Endometrial microvascular endothelial cells (primary cell): ENCODE data around the gene AP2B1. TPM values are rescaled to one million over a fixed set of nuclear protein-coding genes. Genes with fewer than 3 reads are reported as not detected.

Source experiments
- in situ Hi-C: cut with HindIII; loops from 2 replicates; pipeline ENCODE4 v1.10.0; 2017; ENCODE audit warnings: low sequenced_read_pairs, low pct_unique_long_range_greater_than_20kb; ENCODE audit errors: inconsistent ontology term
- total RNA-seq: library from RNA; depleted of rRNA; stranded (reverse); fragments of >200 nt; gene quantifications from one replicate; pipeline ENCODE4 v1.2.3, GENCODE V29; 2015; ENCODE audit errors: inconsistent ontology term

The AP2B1 gene
- total RNA-seq, 1 donor from 2014 or later = 115 TPM

- in situ Hi-C loops = no loop called here
These were observed 128.3 kb downstream of the AP2B1 start for GRCh38 chr17:35715416-35715815.

DNA sequence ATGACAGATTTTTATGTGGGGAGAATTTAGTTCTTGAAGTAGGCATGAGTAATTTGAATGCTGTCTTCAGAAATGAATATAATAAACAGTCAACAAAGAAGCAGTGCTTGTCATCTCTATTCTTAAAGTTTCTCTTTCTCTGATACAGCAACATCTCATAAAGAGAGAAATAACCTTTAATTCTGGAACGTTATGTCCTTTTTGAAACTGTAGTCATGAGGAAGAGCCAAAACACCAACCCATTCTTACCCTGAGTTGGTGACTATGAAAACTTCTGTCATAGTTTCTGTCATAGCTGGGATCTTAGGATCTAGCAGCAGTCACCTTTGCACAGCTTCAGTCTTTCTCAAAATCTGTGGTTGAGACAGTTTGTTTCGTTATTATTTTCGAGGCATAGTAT is 129.1 kb downstream of the AP2B1 start:
- in situ Hi-C loops = no loop called here

DNA sequence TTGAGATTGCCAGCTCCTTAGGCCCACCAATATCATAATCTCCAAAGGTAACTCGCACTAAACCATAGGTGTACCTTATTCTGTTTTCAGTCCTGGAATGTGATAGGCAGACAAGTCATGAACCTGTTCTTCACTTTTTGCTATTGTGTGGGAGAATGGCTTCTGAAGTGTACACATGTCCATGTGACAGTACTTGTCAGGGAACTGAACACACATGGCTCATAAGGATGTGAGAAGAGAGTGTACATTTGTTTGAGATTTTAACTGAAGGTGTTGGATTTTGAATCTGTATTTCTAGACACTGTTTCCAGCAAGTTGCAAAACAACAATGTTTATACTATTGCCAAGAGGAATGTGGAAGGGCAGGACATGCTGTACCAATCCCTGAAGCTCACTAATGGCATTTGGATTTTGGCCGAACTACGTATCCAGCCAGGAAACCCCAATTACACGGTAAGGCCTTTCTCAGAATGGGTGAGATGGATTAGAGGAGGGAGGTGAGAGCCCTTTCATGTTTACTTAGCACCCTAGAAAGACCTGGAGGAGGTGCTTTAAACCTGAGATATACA is 129.9 kb downstream of the AP2B1 start:
- in situ Hi-C loops = no loop called here

DNA sequence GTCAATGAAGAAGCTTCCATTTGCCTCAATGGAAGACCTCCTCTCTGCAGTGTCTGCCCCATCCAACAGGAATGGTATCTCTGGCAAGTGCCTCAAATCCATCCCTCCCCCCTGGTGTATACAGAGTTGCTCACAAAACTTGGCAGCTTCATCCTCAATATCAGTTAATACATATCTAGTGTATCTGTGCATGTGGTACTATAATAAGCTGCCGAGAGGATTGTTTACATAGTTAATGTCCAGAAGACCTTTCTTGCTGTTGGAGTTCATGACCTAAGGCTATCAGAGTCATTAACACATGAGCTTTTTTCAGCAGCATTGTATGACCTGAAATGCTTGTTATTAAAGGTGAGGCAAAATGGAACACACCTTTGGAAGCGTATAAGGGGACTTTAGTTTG is 130.4 kb downstream of the AP2B1 start:
- in situ Hi-C loops = no loop called here

DNA sequence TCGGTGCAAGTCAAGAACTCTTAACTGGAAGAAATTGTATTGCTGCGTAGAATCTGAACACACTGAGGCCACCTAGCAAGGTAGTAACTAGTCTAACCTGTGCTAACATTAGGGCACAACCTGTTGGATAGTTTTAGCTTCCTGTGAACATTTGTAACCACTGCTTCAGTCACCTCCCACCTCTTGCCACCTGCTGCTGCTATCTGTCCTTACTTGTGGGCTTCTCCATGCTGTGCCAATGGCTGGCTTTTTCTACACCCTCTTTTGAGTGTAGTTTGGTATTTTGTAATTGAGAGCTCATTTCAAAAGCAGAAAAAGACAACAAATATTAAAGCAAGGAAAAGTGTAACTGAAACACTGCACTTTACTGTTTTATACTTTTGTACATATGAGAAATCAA is 136.6 kb downstream of the AP2B1 start:
- in situ Hi-C loops = no loop called here

DNA sequence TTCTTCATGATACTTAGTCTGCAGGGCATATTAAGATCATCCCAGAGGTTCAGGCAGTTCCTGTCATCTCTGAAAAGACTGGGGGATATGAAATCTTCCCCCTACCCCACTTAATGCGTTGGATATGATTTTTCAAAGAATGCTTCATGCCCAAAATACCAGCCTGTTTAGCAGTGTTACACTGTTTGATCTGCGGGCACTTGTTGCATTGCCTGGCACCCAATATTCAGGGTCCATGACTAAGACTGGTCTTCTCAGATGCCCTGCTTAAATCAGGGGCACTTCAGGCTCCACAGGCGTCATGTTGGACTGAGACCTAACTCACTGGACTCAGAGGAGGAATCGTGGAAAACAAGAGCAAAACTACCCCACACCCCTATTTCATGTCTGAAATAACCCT is 137.9 kb downstream of the AP2B1 start:
- in situ Hi-C loops = no loop called here

- in situ Hi-C loops = no loop called here
These were observed 138.6 kb downstream of the AP2B1 start for GRCh38 chr17:35725802-35726126.

- in situ Hi-C loops = no loop called here
These were observed 139.2 kb downstream of the AP2B1 start for GRCh38 chr17:35726127-35726952.

DNA sequence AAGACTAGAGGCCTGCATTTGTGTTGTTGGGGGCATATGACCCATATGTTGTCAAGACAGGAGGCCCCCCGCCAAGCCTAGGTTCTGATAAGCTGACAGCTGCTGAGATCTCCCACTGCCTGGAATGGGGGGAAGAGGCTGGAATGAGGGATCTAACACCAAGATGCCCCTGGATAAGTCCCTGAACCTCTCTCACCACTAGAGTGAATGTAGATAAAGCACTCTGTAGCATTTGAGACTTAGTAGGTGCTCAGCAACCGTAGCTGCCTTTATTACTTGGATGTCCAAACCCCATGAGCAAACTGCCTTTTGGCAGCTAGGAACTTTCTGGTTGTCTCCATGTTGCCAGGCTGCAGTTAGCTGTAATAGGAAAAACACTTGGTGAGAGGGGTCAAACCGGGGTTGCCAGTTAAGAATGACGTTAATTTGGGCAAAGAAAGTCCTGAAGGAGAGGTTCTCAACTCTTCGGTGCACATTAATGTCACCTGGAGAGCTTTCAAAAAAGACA is 139.9 kb downstream of the AP2B1 start:
- in situ Hi-C loops = no loop called here

GRCh38 chr17:35727635-35728034 is 140.5 kb downstream of the AP2B1 start:
- in situ Hi-C loops = no loop called here

DNA sequence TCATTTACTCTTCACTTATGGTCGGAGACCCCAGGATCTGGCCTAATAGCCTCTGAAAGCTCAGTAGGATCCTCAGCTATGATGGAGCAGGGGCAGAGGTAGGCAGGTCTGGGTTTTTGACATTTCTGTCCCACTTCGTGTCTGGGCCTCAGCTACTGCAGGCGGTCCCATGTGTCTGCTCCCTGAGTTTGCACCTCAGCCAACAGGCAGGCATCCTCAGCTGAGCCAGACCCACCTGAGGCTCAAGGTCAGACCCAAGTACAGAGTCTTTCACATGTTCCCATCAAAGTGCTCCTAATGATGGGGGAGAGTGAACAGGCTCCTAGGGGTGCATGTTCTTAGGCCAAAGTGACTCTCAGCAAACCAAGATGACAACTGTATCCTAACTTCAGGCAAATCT is 141.4 kb downstream of the AP2B1 start:
- in situ Hi-C loops = no loop called here

DNA sequence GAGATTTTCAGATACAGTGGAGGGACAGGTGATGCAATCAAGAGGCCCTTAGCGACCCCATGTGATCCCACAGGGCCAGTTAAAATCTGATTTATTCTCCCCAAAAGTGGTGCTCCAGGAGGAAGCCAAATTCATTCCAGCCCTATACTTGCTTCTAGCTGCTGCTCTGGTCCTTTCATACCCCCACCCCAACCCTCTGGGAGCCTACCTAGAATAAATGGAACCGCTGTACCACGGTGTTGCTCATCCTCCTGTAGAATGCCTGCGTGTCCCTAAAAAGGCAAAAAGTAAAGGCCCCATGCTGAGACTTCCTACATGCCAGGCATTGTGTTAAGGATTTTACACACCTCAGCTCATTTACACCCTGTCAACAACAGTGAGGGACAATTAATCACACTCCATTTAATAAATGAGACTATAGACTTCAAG is 142.3 kb downstream of the AP2B1 start:
- in situ Hi-C loops = no loop called here

GRCh38 chr17:35730400-35731005 is 143.4 kb downstream of the AP2B1 start:
- in situ Hi-C loops = no loop called here

- in situ Hi-C loops = no loop called here
These were observed 144.3 kb downstream of the AP2B1 start, which contains the start of gene RASL10B for GRCh38 chr17:35731239-35731916. Gene RASL10B (plus strand): TSS chr17:35731639. CDS start chr17:35735185, 3,546 bp downstream.

DNA sequence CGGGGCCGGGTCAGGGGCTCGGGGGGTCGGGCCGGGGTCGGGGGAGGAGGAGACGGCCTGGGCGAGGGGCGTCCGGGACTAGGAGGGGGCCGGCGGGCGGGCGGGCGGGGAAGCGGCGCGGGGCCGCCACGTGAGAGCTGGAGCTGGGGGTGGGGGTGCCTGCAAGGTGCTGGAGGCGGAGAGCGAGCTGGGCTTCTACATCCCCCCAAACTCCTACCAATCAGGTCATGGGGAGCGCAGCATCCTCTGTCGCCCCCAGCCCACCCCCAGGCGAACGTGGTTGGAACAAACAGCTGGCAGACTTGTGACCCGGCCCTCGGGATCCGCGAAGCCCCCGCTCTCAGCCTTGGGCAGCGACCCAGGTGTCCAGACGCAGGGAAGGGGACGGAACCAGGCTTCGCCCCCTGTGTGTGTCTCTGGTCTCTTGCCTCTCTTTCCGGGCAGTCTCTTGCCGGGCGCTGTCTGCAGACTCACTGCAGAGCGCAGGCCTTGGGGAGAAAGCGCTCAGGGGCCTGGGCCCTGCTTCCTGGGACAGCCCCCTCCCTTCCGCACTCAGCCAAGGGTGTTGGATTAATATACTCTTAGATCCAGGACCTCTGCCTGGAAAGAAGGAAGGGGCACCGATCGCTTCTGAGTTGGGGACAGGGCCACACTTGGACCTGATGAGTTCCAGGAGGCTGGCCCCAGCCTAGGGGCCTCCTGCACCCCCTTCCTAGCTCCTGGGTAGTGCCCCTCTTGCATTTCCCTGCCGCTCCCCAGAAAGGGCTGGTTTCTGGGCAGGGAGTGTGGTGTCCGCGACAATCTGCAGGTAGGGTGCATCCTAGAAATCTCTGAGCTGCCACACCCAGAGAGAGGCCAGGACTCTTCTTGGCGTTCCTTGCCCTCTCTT is 145.0 kb downstream of the AP2B1 start:
- in situ Hi-C loops = no loop called here

DNA sequence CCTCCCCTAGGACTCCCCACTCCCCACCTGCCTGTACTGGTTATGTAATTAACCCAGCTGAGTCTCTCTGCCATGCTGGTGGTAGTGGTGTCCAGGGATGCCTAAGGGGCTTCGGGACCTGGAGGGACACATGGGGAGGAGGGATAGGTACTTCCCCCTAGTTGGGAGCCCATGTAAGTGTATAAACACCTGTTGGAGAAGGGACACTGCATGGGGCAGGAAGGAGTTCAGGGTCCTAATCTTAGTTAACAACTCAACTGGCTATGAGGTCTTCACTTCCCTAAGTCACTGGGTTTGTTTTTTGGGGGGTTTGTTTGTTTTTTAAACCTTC is 145.6 kb downstream of the AP2B1 start:
- in situ Hi-C loops = no loop called here

GRCh38 chr17:35733366-35733765 is 146.2 kb downstream of the AP2B1 start:
- in situ Hi-C loops = no loop called here

- in situ Hi-C loops = no loop called here
These were observed 147.3 kb downstream of the AP2B1 start for GRCh38 chr17:35734396-35734795.
